Raji (cell line): ENCODE results near the gene FAM210B.

ENCODE experiments used
- POLR2A ChIP-seq: IDR thresholded peaks from 2 replicates; pipeline ENCODE4 v1.6.1; 2011; ENCODE audit warnings: low read depth, low read length, control low read depth; ENCODE audit not compliant: insufficient read depth

Gene FAM210B

DNA sequence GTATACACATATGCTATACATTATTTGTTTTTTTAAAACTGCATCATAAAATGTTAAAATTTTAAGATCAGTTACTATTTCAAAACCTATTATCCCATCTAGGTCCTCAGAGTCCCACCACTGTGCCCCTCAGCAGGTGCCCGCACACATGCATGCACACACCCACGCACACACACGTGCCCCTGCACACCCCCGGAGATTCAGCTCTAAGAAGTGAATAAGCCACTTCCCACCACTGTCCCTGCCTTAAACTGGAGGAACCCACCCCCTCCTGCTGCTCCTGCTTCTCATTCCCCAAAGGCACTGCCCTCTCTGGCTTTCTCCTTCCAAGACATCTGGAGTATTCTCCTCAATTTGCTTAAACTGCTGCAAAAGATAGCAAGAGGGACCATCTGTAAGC lies 5.4 kb upstream of the FAM210B start:
- no peak for TF ChIP-seq POLR2A

GRCh38 chr20:56358070-56358469 lies 704 bp upstream of the FAM210B start:
- TF ChIP-seq POLR2A: no peak

GRCh38 chr20:56359212-56360132 lies 698 bp downstream of the FAM210B start:
- no peak for TF ChIP-seq POLR2A

GRCh38 chr20:56360133-56360907 lies 1.5 kb downstream of the FAM210B start:
- TF ChIP-seq POLR2A: no peak

GRCh38 chr20:56360908-56361205 lies 2.1 kb downstream of the FAM210B start:
- no peak for TF ChIP-seq POLR2A

GRCh38 chr20:56361900-56362299 lies 3.1 kb downstream of the FAM210B start:
- TF ChIP-seq POLR2A: no peak

- TF ChIP-seq POLR2A: no peak
These were observed 4.1 kb downstream of the FAM210B start for GRCh38 chr20:56362833-56363413.

GRCh38 chr20:56363491-56363890 lies 4.7 kb downstream of the FAM210B start:
- no peak for TF ChIP-seq POLR2A

DNA sequence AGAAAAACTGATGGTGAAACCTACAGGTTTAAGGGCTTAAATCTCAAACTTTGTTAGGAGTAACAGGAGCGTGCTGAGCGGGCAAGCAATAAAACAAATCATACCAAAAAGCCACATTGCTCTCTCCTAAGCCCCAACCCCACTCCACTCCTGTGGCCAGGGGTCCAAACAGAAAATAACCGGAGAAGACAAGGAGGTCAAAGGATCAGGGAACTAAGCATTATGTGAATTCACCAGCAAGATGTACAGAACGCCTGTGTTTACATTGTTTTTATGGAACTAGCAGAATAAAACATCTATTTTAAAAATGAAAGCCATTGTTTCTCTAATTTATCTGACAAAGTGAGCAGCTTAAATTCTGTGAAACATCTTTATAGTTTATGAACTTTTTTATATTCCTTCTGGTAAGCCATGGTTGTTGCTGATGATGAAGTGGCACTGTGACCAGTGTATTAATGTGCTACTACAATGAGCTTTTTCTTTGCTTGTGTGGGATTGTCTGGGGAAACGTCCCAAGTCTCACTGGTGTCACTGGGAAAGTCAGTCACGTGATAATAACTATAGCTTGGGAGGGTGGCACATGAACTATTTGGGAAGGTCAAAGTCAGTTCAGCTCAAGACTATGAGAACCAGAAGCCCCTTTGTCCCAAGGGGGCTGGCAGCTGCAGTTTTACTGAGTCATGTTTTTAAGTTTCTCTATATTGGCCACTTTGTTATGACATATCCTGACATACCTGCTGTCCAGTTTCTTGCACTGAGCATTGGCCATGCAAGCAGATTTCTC lies 9.8 kb downstream of the FAM210B start:
- no peak for TF ChIP-seq POLR2A

- no peak for TF ChIP-seq POLR2A
These were observed 10.4 kb downstream of the FAM210B start for GRCh38 chr20:56369179-56369578.

- TF ChIP-seq POLR2A: no peak
These were observed 13.2 kb downstream of the FAM210B start for GRCh38 chr20:56371977-56372376.

GRCh38 chr20:56372850-56373249 lies 14.1 kb downstream of the FAM210B start:
- no peak for TF ChIP-seq POLR2A

DNA sequence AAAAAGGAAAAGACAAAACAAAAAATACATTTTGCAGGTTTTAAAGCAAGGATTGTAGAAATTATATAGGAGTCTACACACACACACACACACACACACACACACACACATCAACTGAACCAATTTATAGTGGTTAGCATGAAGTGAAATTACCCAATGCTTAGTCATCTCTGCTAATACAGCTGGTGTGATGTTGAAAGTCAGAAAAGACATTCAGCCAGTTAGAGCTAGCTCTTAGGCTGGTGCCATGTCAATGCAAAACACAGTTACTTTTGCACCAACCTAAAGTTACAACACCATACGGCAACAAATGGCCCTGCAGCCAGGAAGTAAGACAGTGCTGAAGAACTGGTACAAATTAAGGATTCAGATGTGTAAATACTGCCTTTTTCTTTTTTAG lies 15.2 kb downstream of the FAM210B start:
- no peak for TF ChIP-seq POLR2A

GRCh38 chr20:56376331-56376730 lies 17.6 kb downstream of the FAM210B start:
- no peak for TF ChIP-seq POLR2A

- TF ChIP-seq POLR2A: no peak
These were observed 19.6 kb downstream of the FAM210B start for GRCh38 chr20:56378386-56378785.
